GM21390 (cell line): ENCODE results near the gene ZNF594.
"Not testable (repeated sequence)": the region's sequence is repeated elsewhere in the genome, so short reads cannot be mapped to it uniquely, and the experiment has no call there.

Source experiments
- ATAC-seq: cut with Tn5 transposase; IDR thresholded peaks from one replicate; pipeline ENCODE4 v1.9.1; 2021; ENCODE audit not compliant: unreplicated experiment

The ZNF594 gene

DNA sequence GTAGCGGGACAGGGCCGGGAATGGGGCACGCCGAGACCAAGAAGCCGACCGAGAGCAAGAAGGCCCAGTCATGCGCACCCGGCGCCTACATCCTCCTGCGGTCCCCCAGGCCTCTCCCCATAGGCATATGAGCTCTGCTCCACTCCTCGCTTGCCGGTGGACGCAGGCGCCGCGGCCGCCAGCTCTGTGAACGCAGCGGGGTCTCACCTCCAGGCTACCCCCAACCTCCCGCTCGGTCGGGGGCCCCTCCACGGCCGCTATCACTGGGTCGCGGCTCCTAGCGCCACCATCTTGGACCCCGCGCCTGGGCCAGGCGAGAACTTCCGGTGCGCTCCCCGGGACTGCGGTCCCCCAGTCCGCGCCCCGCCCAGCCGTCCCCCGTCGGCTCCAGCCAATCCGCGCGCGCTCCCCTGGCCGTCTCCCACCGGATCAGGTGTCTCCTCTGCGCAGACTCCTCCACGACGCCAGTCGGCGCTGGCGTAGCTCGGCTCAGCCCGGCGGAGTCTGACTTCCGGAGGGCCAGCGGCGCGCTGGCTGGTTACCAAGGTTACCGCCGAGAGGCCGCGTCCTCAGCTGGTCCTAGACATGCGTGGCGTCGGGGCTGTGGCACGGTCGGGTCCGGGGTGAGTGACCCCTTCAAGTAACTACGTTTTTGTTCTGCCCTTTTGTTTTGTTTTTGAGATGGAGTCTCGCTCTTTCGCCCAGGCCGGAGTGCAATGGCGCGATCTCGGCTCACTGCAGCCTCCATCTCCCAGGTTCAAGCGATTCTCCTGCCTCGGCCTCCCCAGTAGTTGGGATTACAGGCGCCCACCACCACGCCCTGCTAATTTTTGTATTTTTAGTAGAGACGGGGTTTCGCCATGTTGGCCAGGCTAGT lies at the start of gene ZNF594:
ZNF594 (minus strand) TSS at position 328 of the 877 bp plus-strand sequence. CDS start 7,612 bp downstream, outside the sequence.
- peak; percentile 97 for ATAC-seq

- not testable (repeated sequence) for ATAC-seq
Measured at GRCh38 chr17:5239769-5240168, 48.1 kb upstream of the ZNF594 start.

DNA sequence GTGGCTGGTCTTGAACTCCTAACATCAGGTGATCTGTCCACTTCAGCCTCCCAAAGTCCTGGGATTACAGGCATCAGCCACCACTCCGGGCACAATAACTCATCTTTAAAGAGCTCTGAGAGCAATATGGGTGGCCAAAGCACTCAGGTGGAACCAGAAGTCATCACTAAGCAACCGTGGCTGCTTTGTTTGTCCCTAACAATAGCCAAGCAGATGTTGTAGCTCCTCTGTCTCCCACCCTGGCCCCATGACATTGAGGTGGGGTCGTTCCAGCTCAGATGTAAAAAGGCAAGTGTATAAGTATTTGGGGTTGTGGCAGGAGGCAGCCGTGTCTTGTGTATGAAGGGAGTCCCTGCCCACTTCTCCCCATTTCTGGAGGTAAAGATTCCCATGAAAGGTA lies 46.7 kb upstream of the ZNF594 start:
- no peak for ATAC-seq

DNA sequence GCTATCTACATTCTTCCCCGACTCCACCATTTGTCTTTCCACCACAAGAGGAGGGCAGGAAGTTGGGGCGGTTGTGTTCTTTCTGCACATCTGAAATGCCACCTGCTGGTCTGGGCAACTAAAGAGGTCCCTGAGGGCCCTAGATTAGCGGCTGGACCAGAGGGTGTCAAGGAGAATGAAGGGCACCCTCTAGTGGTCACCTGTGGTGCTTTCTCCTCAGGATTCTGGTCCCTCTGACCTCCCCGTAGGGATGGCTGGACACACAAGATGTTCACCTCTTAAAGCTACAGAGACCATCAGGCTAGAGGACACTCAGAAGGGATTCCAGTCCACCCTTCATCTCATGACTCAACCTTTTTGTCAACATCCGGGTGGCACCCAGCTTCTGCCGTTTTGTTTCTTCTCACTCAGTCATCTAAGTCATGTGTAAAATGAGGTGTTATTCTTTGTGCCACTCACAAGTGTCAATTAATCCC lies 45.9 kb upstream of the ZNF594 start:
- ATAC-seq = no peak

- ATAC-seq = no peak
Measured at GRCh38 chr17:5236938-5237540, 45.4 kb upstream of the ZNF594 start.

GRCh38 chr17:5234645-5235576 lies 43.2 kb upstream of the ZNF594 start, which contains the start of gene SCIMP:
TSS of gene SCIMP (minus strand) at chr17:5234860. CDS start at chr17:5234755, 105 bp downstream.
- ATAC-seq = peak; percentile 53

DNA sequence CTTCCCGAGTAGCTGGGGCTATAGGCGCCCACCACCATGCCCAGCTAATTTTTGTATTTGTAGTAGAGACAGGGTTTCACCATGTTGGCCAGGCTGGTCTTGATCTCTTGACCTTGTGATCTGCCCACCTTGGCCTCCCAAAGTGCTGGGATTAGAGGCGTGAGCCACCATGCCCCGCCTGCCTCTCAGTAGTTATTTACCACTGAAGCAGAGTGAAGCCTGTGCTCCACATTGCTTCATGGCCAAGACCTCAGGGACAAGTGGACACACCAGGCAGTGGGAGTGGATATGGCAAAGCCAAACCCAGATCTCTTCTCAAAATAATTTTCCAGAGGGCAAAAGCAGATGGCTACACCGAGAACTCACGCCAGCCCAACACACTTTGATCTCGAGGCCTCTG lies 41.8 kb upstream of the ZNF594 start:
- not testable (repeated sequence) for ATAC-seq

- peak; percentile 39 for ATAC-seq
Measured at GRCh38 chr17:5226940-5227878, 35.5 kb upstream of the ZNF594 start.

DNA sequence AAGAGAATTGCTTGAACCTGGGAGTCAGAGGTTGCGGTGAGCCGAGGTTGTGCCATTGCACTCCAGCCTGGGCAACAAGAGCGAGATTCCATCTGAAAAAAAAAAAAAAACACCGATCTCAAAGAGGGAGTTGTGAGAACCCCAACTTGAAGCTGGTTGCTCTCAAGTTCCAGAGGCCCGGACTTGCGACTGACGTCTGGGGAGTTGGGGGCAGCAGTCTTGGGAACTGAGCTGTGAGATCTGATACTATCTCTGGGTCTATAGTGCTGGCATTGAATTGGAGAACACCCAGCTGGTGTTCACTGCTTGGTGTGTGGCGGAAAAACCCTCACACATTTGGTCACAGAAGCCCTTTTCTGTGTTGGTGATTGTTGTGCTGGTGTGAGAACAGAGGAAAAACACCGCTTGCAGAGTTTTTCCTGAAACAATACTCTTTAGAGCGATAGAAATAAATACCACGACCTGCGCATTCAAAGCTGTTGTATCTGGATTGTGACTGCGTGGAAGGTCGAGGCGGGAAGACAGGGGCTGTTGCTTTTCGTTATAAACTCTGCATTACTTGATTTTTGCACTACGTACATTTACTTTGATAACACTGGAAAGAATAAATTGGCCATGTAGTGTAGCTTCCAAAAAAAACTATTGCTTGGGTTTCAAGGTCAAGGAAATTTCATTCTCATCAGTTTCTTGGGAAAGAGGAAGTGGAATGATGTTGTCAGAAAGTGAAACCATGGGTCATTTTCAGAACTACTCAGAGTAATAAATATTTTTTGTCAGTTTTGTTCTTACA lies 34.2 kb upstream of the ZNF594 start:
- peak; percentile 32 for ATAC-seq

DNA sequence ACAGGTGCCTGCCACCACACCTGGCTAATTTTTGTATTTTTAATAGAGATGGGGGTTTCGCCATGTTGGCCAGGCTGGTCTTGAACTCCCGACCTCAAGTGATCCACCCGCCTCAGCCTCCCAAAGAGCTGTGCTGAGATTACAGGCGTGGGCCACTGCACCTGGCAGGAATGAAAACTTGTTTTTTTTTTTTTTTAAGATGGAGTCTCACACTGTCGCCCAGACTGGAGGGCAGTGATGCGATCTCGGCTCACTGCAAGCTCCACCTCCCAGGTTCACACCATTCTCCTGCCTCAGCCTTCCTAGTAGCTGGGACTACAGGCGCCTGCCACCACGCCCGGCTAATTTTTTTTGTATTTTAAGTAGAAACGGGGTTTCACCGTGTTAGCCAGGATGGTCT lies 30.2 kb upstream of the ZNF594 start:
- not testable (repeated sequence) for ATAC-seq

GRCh38 chr17:5220074-5220473 lies 28.4 kb upstream of the ZNF594 start:
- no peak for ATAC-seq

DNA sequence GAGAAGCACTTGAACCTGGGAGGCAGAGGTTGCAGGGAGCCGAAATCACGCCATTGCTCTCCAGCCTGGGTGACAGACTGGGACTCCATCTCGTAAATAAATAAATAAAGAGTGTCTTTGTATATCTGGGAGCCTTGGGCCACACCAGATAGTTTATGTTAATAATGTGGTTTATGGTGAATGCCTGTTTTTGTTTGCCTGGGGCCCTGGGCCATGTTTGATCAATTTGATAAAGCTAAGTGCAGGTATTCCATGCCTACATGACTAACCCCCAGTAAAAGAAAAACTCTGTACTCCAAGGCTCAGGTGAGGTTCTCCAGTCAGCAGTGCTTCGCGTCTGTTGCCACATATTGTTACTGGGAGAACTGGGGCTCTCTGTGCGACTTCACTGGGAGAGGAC lies 27.9 kb upstream of the ZNF594 start:
- ATAC-seq = no peak

GRCh38 chr17:5217562-5217961 lies 25.9 kb upstream of the ZNF594 start:
- ATAC-seq = not testable (repeated sequence)

- no peak for ATAC-seq
Measured at GRCh38 chr17:5211458-5211857, 19.8 kb upstream of the ZNF594 start.

GRCh38 chr17:5210614-5211252 lies 19.1 kb upstream of the ZNF594 start:
- ATAC-seq = no peak

GRCh38 chr17:5210091-5210490 lies 18.4 kb upstream of the ZNF594 start:
- ATAC-seq = no peak

GRCh38 chr17:5209396-5209795 lies 17.7 kb upstream of the ZNF594 start:
- no peak for ATAC-seq

GRCh38 chr17:5203908-5204294 lies 12.2 kb upstream of the ZNF594 start:
- no peak for ATAC-seq
